Testis (tissue), 3 donors: ENCODE results near the gene KCNK10. TPM values are rescaled to one million over a fixed set of nuclear protein-coding genes. Genes with fewer than 3 reads are reported as not detected.

Experiments used
- DNase-seq: peaks from one replicate; pipeline ENCODE4 v3.0.0-alpha.2; 2019
- H3K27ac ChIP-seq, 2 donors: fragments of 200-600 bp; sonication (generic); one replicate each; pipeline ENCODE4 v1.5.1; 2019
- H3K27me3 ChIP-seq: fragments of 200-600 bp; sonication (generic); one replicate; pipeline ENCODE4 v1.5.1; 2019
- H3K36me3 ChIP-seq: fragments of 200-600 bp; sonication (generic); one replicate; pipeline ENCODE4 v1.5.1; 2017; ENCODE audit warnings: low read depth; ENCODE audit errors: missing control alignments
- H3K4me1 ChIP-seq: fragments of 200-600 bp; sonication (generic); one replicate; pipeline ENCODE4 v1.5.1; 2019
- H3K4me3 ChIP-seq, 2 donors: fragments of 200-600 bp; sonication (generic); one replicate each; pipeline ENCODE4 v1.5.1; 2017 to 2019
- H3K9me3 ChIP-seq: fragments of 200-600 bp; sonication (generic); one replicate; pipeline ENCODE4 v1.5.1; 2017
- POLR2A ChIP-seq: fragments of 450-650 bp; IDR thresholded peaks from one replicate; pipeline ENCODE4 v1.6.1; 2017; ENCODE audit warnings: antibody characterized with exemption, mild to moderate bottlenecking, moderate library complexity
- WGBS, 2 donors: methylation state at CpG; one replicate each; pipeline ENCODE4 v1.1.5; 2018; 5-methylcytosine and 5-hydroxymethylcytosine counted together
- intact Hi-C: fragments of 100-400 bp; cut with DNase I; formaldehyde crosslinking; loops from one replicate; pipeline ENCODE4 v1.15.1; 2023; ENCODE audit warnings: low total_unique reads
- polyA plus RNA-seq: library from polyadenylated mRNA; stranded (reverse); fragments of 350-450 nt; fragmentation: Illumina TruSeq; extraction: RNeasy Lipid Tissue Mini Kit (QIAGEN cat#74804); gene quantifications from one replicate; pipeline ENCODE4 v1.2.3, GENCODE V29; 2014; ENCODE audit warnings: low read depth, low replicate concordance; ENCODE audit not compliant: insufficient read depth
- total RNA-seq, 2 donors: library from RNA; depleted of rRNA; stranded (reverse); fragments of >200 nt; gene quantifications; one replicate each; pipeline ENCODE4 v1.2.3, GENCODE V29; 2016
- TF ChIP-seq, protein P1 (sequence below), 3 experiments: fragments of 450-650 bp in 2 of 3; fragments of 200-600 bp in 1 of 3; sonication (generic) in 1 of 3; IDR thresholded peaks; one replicate each; pipeline ENCODE4 v1.5.1; 2016 to 2019; ENCODE audit warnings: antibody characterized with exemption in 3 of 3, mild to moderate bottlenecking in 2 of 3, moderate library complexity in 1 of 3

The KCNK10 gene
- total and polyA plus RNA-seq, 3 donors from 2014 or later = 0.55 to 4.2 (median 1.6) TPM

DNA sequence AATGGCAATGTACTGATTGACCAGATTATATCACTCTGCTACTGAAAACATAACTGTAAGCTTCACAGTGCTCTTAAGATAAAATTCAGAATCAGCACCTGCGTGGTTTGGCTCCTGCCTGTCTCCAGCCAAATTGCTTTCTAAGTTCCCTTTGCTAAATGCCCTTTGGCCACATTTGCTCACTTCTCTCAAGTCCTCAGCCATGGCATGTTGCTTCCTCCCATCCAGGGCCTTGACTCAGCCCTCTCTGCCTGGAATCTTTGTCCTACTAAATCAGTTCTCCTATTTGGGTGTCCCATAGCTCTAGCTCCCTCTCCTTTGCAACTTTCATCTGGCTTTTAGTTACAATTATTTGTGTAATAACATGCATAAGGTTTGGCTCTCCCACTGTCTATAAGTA lies 71.4 kb downstream of the KCNK10 start:
- intact Hi-C loops = no loop called here
- Histone ChIP-seq H3K27me3 (no peaks in the 10 kb centered on the region), H3K36me3 (no peaks in the 10 kb centered on the region), H3K27ac (no peak overlapping the region), H3K9me3 (no peaks in the 10 kb centered on the region), H3K4me1 (no peaks in the 10 kb centered on the region), H3K4me3 (no peak overlapping the region)
- no peak for DNase-seq
- WGBS, 2 donors = 66 to 100% methylated on average over 1 of the region's 1 CpG
- TF ChIP-seq POLR2A = no peak
- TF ChIP-seq, protein P1, sequence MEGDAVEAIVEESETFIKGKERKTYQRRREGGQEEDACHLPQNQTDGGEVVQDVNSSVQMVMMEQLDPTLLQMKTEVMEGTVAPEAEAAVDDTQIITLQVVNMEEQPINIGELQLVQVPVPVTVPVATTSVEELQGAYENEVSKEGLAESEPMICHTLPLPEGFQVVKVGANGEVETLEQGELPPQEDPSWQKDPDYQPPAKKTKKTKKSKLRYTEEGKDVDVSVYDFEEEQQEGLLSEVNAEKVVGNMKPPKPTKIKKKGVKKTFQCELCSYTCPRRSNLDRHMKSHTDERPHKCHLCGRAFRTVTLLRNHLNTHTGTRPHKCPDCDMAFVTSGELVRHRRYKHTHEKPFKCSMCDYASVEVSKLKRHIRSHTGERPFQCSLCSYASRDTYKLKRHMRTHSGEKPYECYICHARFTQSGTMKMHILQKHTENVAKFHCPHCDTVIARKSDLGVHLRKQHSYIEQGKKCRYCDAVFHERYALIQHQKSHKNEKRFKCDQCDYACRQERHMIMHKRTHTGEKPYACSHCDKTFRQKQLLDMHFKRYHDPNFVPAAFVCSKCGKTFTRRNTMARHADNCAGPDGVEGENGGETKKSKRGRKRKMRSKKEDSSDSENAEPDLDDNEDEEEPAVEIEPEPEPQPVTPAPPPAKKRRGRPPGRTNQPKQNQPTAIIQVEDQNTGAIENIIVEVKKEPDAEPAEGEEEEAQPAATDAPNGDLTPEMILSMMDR (IDR thresholded peaks at IDR 0.05) = no peak

DNA sequence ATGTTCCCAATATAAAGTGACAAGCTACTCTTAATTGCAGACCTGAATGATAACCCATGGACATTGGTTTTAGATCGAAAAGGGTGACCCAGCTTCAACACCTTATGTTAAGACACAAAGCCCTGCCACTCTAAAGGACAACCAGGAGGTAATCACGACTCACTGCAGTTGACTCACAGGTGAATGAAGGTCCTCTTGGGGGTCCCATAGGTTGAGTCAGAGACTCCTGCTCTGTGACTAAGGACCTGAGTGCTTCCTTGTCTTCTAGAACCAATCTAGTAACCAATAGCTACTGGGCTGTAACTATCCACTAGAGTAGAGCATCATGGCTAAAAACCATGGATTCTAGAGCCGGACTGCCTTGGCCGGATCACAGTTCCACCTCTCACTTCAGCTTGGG lies 73.8 kb downstream of the KCNK10 start:
- no peaks in the 10 kb centered on the region for H3K36me3 ChIP-seq
- WGBS, 2 donors = 82 to 92% methylated on average over 4 of the region's 4 CpGs
- no peaks in the 10 kb centered on the region for H3K27me3 ChIP-seq

GRCh38 chr14:88248606-88249005 lies 74.5 kb downstream of the KCNK10 start:
- no peak for TF ChIP-seq POLR2A
- TF ChIP-seq, protein P1 (IDR thresholded peaks at IDR 0.05) = no peak
- WGBS, 2 donors = 77 to 83% methylated on average over 4 of the region's 4 CpGs
- no peaks in the 10 kb centered on the region for H3K4me1 ChIP-seq
- no peak overlapping the region for H3K4me3 ChIP-seq
- intact Hi-C loops = no loop called here
- DNase-seq = no peak
- H3K27me3 ChIP-seq = no peaks in the 10 kb centered on the region
- no peaks in the 10 kb centered on the region for H3K36me3 ChIP-seq
- no peak overlapping the region for H3K27ac ChIP-seq
- no peaks in the 10 kb centered on the region for H3K9me3 ChIP-seq

More for the DNA sequence above, 73.8 kb downstream of the KCNK10 start:
- TF ChIP-seq, protein P1 (IDR thresholded peaks at IDR 0.05) = no peak
- no peak for TF ChIP-seq POLR2A
- no peak overlapping the region for H3K4me3 ChIP-seq
- no peaks in the 10 kb centered on the region for H3K9me3 ChIP-seq
- no peaks in the 10 kb centered on the region for H3K4me1 ChIP-seq
- DNase-seq = no peak
- intact Hi-C loops = no loop called here
- no peak overlapping the region for H3K27ac ChIP-seq

GRCh38 chr14:88247228-88247627 lies 75.8 kb downstream of the KCNK10 start:
- Histone ChIP-seq H3K4me1 (no peaks in the 10 kb centered on the region), H3K9me3 (no peaks in the 10 kb centered on the region), H3K27me3 (no peaks in the 10 kb centered on the region), H3K27ac (no peak overlapping the region), H3K4me3 (no peak overlapping the region), H3K36me3 (no peaks in the 10 kb centered on the region)
- WGBS, 2 donors = 77 to 87% methylated on average over 4 of the region's 4 CpGs
- TF ChIP-seq, protein P1 (IDR thresholded peaks at IDR 0.05) = no peak
- TF ChIP-seq POLR2A = no peak
- DNase-seq = no peak
- intact Hi-C loops = no loop called here

DNA sequence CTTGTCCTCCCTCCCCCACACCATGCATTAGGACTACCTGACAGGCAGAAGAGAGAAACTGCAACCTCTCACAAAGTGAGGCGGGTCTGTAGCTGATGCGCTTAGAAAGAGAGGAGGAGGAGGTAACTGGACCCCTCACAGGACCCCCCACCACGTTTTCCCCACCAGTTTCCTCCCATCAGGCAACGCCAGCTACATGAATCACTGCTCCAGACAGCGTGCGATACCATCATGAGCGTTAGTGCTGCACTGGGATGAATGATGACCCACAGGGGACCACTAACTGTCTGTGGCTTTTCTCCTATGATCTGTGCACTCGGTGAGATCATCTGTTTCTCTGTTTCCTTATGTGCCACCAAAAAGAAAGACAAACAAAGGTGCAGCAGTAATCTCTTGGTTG lies 77.7 kb downstream of the KCNK10 start:
- Histone ChIP-seq H3K4me1 (no peaks in the 10 kb centered on the region), H3K27ac (no peak overlapping the region), H3K36me3 (no peaks in the 10 kb centered on the region), H3K9me3 (no peaks in the 10 kb centered on the region), H3K27me3 (no peaks in the 10 kb centered on the region), H3K4me3 (no peak overlapping the region)
- TF ChIP-seq POLR2A = no peak
- TF ChIP-seq, protein P1 (IDR thresholded peaks at IDR 0.05) = no peak
- intact Hi-C loops = no loop called here
- DNase-seq = no peak
- WGBS, 2 donors = 34 to 41% methylated on average over 8 of the region's 8 CpGs
